Thyroid gland (tissue), 4 donors: ENCODE data around the gene CDH19.

Experiments
- CTCF ChIP-seq, 6 experiments: fragments of 200-600 bp in 3 of 6; fragments of 450-650 bp in 3 of 6; sonication (generic) in 3 of 6; IDR thresholded peaks; one replicate each; pipeline ENCODE4 v1.5.1; 2016 to 2019; ENCODE audit warnings: antibody characterized with exemption in 6 of 6, mild to moderate bottlenecking in 2 of 6, inconsistent platforms in 1 of 6, moderate library complexity in 1 of 6
- POLR2A ChIP-seq, 2 donors: fragments of 450-650 bp; IDR thresholded peaks; one replicate each; pipeline ENCODE4 v1.6.1; 2017; ENCODE audit warnings: antibody characterized with exemption in 2 of 2, mild to moderate bottlenecking in 2 of 2, moderate library complexity in 1 of 2

- no peak for TF ChIP-seq POLR2A (IDR thresholded peaks at IDR 0.05)
- TF ChIP-seq CTCF (IDR thresholded peaks at IDR 0.05): peak in 3 of 6 experiments; percentile 39 to 49 (median 46)
These were observed 43.8 kb downstream of the CDH19 start for GRCh38 chr18:66560094-66560493.
